Hematopoietic multipotent progenitor cell treated with erythropoietin and hydrocortisone succinate and interleukin-3 and kit ligand, for 4 days (in vitro differentiated cells): Measurements from ENCODE around the gene DPPA3.

ENCODE experiments used
- DNase-seq: peaks from one replicate; pipeline ENCODE4 v3.0.0-alpha.2; 2015

The DPPA3 gene

DNA sequence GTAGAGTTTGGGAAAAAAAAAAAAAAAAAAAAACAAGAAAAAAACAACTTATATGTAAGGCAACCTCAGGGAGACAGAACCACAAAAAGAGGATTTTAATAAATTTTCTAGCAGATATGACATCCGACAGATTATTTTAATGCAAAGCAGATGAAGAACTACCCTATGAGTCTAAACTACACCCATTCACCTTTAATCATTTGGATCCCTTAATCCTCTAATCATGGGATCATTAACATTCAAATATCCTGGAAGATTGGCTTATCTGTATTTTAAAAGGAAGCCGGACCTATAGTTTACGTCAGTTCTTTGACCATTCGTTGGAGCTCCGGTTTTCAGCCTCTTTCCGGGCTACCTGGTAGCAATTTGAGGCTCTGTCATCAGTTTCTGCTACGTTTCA lies at the start of gene DPPA3:
Gene DPPA3 (plus strand): TSS at position 301 of the 400 bp plus-strand sequence. CDS start 138 bp downstream, outside the sequence.
- DNase-seq = no peak

DNA sequence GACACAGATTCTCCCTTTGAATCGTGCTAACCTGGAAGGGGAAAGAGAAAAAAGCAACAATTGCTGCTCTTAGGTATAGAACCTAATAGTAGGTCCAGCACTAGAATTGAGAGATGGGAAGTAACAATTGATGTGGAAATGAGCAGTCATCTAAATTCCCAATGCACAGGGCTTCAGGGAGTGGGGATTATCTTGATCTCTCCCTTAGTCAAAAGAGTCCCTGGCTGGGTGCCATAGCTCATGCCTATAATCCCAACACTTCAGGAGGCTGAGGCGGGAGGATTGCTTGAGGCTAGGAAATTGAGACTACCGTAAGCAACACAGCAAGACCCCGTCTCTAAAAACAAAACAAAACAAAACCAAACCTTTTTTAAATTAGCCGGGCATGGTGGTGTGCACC lies 49.5 kb upstream of the DPPA3 start:
- DNase-seq = no peak

DNA sequence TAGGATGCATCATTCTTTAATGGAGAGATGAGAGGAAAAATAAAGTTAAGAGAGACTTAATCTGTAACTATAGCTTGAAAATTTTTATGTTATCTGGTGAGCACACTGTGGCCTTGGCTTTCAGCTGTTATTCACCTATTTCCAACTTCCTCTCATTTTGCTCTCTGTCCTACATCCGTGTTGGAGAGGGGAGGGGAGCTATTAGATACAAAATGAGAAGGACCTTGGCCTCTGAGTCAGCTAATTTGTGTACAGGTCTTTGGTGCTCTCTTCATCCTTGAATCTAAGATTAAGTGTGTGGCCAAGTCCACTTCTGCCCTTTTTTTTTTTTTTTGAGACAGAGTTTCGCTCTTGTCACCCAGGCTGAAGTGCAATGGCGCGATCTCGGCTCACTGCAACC lies 44.6 kb upstream of the DPPA3 start:
- no peak for DNase-seq

DNA sequence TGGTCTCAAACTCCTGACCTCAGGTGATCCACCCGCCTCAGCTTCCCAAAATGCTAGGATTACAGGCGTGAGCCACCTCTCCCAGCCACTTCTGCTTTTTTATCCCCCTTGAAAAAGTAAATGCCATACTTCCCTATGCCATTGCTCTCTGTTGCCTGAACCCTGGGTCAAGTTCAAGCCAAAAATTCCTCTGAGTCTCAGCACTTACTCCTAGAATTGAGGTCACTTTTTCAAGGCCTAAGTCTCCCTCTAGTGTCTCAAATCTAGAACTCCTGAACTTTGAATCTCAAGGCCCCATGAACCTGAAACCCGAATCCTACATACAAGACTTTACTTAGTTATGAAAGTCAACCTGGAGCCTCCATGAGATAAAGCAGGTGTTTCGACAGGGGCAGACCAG lies 44.1 kb upstream of the DPPA3 start:
- peak; percentile 69 for DNase-seq

DNA sequence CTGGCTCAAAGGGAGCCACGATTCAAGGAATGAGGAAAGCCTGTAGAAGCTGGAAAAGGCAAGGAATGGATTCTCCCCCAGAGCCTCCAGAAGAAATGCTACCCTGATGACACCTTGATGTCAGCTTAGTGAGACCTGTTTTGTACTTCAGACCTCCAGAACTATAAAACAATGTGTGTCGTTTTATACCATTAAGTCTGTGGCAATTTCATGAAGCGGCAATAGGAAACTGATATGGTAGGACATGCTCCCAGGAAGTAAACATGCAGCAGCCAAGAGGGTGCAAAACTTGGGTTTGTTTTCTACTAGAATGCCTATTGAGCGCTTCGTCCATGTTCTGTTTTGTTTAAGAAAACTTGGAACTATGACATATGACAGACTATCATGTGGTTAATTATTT lies 43.1 kb upstream of the DPPA3 start:
- DNase-seq = no peak

DNA sequence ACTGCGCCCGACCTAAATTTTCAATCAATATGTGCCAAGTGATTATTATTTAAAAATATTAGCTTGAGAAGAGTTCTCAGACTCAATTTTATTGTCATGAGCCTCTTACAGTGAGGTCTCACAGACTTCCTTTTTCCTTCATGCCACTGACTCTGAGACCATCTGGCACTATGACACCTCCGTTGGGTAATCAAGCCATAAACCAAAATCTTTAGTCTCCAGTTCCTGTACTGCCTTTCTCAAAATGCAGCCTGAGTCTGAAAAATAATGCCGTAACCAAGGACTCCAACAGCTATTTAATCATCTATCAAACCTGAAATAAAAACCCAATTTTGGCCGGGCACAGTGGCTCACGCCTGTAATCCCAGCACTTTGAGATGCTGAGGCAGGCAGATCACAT lies 35.8 kb upstream of the DPPA3 start:
- DNase-seq = peak; percentile 83

DNA sequence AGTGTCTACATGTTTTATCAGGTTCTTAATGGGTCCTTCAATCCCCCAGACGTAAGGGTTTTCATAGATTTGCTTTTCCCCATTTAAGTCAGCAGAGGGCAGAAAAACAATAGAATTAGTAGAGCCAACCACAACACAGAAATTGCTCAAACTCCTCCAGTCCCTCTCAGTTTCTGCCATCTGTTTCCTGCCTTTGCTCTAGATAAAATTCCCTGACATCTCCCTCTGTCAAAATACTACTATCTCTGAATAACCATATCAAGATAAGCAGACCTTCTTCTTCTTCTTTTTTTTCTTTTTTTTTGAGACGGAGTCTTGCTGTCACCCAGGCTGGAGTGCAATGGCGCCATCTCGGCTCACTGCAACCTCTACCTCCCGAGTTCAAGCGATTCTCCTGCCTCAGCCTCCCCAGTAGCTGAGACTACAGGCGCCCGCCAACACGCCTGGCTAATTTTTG lies 33.8 kb upstream of the DPPA3 start:
- peak; percentile 98 for DNase-seq

DNA sequence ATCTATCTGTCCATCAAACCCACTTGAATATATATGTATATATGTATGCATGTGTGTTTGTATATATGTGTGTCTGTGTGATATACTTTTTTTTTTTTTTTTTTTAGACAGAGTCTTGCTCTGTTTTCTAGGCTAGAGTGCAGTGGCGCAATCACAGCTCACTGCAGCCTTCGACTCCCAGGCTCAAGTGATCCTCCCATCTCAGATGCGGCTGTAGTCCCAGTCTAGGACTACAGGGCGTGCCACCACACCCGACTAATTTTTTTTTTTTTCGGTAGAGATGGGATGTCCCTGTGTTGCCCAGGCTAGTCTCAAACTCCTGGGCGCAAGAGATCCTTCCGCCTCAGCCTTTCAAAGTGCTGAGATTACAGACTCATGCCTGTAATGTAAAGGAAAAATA lies 32.5 kb upstream of the DPPA3 start:
- peak; percentile 63 for DNase-seq

DNA sequence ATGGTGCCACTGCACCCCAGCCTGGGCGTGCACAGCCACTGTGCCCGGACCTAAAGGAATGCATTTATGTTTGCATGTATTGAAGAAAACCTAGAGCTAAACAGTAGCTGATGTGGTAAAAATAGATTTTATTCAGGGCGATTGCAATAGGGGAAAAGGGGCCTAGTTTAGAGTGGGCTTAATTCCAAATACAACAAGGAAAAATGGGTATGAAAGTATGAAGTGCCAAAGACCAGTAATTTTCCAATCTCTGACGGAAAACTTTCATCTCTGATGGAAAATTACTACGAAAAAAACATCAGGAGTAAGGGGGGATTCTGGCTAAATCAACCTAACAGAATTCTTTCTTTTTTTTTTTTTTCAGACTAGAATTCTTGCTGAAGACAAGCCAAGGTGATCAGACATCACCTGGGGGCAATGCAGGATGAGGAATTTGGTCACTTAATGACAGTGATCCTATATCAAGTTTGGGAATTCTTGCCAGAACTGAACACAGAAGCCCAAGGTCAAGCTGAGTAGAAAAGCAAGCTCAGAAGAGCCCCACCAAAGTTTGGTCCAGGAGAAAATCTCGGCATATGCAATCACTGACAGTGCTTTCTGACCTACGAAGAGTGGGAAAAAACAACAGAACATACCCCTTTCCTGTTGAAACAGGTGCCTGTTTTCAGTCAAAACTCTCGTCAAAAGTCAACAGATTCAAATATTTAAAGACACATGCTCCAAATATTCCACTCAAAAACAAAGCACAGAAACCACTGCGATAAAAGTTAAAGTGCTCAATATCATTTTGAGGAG lies 31.8 kb upstream of the DPPA3 start:
- DNase-seq = no peak

DNA sequence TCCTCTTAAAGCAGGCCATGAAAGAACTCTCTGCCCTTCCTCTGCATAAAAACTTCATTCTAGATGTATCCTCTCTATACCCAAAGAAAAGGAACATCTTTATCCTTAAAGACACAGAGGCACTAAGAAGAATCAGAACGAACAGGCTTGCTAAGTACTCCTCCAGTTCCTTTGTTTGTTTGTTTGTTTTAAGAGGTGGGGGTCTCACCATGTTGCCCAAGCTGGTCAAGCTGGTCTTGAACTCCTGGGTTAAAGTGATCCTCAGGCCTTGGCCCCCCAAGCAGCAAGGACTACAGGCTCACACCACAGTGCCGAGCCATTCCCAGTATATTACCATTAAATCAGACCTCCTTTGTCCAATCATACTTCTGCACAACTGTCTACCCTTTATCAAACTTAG lies 29.7 kb upstream of the DPPA3 start:
- DNase-seq = peak; percentile 21

DNA sequence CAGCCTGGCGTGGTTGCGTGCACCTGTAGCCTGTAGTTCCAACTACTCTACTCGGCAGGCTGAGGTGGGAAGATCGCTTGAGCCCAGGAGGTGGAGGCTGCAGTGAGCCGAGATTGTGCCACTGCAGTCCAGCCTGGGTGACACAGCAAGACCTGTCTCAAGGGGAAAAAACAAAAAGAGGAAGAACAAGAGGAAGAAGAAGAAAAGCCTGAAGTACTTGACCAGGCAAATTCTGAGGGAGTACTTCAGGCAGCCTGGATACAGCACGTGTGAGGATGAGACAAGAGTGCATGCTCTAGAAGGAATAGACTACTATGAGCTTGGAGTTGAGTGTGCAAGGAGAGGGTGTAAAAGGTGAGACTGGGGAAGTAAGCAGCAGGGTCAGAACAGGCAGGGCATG lies 17.4 kb upstream of the DPPA3 start:
- DNase-seq = peak; percentile 53

DNA sequence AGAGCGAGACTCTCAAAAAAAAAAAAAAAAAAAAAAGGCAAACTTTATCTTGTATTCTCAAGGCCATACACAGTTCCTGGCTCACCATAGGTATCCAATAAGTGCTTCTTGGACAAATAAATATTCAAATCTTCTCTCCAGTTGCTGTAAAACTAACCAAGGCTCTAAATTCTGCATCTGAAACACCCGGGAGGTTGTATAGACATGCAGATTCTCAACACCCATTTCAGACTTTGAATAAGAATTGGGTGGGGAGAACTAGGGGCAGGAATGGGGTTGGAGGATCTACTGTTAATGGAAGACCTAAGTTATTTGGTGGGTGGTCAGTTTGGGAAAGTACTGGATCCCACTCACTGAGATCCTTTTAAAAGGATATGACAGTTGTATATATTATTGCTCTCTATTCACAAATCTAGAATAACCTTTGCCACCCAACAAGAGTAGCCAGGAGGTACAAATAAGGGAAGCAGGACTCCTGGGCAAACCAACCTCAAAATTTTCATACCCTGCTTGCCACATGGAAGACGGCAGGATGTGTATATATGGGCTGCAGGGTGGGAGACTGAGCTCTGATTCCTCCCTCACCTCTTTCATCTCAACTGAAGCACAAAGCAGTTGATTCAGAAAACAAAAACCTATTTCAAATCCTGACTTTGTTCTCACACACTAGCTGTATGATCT lies 16.5 kb upstream of the DPPA3 start:
- DNase-seq = no peak

DNA sequence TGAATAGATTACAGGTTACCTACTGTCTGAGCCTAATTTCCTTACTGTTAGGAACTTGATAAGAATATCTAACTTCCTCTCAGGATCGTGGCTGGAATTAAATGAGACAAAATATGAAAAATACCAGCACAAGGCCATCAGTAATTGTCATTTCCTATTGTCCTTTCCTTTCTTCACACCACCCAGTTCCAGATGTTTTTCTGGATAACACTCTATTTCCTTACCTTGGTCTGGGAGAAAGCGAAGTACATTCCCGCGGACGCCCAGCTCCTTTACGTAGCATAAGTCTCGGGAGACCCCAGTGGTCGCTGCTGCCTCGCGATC lies 16.0 kb upstream of the DPPA3 start:
- peak; percentile 55 for DNase-seq

DNA sequence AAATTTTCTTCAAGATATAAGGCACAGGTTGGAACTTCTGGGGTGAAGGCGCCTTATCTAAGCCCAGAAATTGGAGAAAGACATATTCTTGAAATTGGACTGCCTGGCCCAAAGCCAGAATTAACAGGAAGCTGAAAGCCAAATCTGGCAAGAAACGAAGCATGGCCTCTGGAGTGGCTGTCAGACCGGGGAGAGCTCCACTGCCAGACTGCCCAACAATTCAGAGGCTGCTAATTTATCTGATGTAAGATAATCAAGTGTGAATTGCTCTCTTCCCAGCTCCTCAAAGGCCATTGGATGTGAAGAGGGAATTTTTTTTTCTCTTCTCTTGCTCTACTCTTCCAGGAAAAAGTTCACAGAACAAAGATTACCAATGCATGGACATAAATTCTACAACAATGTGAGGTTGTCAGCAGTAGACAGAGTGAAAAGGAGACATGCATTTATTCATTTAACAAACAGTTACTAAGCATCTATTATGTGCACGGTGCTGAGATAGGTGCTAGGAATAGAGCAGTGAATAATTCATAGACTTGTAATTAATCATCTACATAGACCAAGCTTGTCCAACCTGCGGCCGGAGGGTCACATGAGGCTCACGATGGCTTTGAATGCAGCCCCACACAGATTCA lies 15.6 kb upstream of the DPPA3 start, which contains the start of gene GDF3:
Gene GDF3 (minus strand): TSS at position 210 of the 632 bp plus-strand sequence. CDS start 47 bp downstream, at position 163.
- peak; percentile 83 for DNase-seq

DNA sequence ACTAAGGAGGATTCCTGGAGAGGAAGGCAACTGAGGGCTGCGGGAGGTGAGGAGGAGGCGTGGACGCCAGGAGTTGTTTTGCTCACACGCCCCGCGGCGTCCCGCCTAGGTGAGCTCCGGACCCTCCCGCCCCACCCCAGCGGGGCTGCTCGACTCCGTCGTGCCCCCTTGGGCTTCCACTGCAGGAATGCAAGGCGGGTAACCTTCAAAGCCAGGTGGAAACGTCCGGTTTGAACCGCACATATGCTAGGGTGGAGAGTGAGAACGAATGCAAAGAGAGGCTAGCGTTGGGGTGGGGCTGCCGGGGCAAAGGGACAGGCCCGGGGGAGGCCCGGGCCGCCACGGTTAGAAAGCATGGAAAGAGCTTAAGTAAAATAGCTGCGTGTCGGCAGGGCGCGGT lies 5.4 kb upstream of the DPPA3 start:
- DNase-seq = no peak

DNA sequence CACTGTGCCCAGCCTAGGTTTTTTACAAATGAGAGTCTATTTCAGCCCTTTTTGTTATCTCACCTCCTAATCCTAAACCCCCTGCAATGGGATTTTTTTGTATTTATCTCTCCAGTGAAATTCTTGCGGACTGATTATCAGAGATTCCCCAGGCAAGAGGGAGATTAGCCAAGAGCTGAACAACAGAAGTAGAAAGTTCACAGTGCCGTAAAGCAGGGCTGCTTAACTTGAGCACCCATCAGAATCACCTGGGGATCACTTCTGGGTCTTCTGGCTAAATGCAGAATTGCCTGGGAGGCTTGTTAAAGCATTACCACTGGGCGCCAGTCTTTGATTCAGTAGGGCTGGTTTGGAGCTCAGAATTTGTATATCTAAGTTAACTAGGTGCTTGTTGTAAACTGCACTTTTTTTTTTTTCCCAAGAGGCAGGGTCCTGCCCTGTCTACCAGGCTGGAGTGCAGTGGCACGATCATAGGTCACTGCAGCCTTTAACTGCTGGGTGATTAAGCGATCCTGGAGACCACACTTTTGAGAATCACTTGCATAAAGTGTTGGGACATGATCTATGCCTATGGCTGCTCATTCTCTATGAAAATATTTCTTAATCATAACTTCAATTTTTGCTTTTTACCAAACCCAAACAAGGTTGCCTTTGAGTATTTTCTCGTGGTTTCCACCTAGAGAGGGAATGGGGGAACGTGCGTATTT lies 1.1 kb upstream of the DPPA3 start:
- peak; percentile 65 for DNase-seq

DNA sequence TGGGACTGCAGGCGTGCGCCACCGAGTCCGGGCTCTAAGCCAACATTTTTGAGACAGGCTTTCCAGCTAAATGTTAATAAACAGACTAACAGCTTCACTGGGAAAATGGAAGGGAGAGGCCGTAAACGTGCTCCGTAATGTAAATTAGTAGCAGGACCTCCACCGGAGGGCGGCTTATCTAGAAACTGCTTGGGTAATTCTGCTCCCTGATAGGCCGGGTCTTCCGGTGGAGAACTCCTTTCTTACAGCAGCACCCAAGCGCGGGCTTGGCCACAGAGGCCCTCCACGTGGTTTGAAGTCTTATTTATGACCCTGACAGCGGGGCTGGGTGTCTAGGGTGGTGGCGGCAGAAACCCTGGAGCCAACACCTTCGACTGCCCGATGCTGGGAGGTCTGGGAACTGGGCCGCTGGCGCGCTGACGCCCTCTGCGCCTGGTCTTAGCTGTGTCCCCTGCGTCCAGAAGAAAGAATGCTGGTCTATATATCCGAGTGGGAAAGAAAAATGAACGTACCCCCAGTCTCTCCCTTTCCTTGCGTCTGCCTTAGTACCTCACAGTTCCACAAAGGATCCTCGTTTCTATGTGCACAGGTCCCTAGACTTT lies 1.7 kb downstream of the DPPA3 start:
- no peak for DNase-seq

DNA sequence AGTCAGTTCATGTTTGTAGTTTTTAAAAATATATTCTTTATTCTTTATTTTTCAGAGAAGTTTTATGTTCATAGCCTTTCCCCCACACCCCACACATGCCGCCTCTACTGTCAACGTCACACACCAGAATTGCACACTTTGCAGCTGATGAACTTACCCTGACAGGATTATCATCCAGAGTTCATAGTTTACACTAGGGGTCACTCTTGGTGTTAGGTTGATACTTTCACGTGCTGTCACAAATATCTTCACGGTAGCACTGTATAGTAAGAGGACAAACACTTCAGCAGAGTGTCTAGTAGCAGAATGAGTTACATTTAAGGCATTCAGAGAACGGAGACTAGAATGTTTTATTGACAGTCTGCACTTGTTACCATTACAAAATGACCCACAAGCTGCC lies 5.1 kb downstream of the DPPA3 start:
- peak; percentile 85 for DNase-seq

DNA sequence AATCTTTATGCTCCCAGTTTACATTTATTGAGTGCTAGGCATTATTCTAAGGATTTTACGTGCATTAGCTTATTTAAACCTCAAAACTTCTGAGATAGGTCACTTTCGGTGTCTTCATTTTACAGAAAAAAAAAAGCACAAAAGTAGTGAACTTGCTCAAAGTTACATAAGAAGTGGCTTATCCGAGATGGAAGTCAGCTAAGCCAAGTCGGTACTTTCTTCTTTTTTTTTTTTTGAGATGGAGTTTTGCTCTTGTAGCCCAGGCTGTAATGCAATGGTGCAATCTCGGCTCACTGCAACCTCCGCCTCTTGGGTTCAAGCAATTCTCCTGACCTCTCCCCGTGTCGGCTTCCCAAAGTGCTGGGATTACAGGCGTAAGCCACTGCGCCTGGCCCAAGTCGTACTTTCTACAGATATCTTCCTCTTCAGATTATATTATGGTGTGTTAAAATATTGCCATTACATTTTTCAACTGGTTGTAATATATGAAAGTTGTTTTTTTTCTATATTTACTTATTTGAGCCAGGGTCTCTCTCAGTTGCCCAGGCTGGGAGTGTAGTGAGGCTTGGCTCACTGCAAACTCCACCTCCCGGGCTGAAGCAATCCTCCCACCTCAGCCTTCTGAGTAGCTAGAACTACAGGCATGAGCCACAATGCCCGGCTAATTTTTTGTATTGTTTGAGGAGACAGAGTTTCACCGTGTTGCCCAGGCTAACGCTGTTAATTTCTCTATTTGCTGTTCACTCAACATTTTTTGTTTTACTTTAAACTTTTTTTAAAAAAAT lies 8.9 kb downstream of the DPPA3 start:
- DNase-seq = peak; percentile 18

DNA sequence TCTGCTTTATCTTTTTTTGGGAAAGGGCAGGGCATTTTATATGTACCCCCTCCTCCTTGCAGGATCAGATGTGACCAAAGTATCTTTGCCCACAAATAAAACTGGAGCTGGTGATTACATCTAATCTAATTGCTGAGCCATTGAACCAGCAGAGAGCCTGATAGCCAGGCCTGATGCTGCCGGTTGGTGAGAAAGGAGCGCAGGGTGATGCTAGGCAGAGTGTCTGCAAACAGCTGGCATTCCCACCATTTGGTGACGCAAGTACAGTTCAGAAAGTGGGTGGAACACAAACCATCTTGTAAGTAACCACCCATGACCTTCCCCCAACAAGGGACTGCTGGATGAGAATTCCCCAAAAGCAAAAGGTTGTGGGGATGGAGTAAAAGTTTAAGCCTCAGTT lies 12.7 kb downstream of the DPPA3 start:
- DNase-seq = peak; percentile 21

DNA sequence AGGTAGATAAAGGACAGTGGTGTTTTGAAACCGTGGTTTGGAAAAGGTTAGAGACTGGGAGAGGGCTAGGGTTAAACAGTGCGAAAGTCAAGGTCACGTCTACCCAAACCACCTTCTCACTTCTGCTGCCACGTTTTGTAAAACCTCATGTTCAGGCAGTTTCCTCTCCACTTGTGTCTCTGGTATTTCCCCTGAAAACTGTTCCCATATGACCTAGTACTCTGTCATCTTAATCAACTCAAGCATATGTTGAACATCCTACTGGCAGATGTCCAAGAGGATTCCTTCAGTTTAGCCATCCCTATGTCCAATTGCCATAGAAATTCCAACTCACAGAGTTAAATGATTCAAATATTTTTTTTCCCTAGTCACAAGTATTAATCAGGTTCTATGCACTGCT lies 18.5 kb downstream of the DPPA3 start:
- no peak for DNase-seq

DNA sequence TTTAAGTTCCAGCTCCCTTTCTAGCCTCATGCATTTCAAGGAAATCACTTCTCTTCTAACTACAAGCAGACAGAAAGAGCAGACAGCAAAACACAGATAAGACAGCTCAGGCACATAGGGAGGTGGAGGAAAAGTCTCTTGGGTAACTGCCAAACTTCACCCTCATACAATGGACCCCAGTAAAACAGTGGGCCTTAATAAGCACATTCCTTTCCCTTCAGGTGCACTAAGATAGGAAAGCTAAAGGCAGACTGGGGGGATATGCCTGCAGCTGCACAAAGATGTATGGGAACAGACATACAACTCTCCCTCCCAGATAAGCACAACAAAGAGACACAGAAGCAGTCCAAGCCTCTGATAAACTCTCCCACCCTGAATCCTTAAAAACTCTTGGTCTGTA lies 19.8 kb downstream of the DPPA3 start:
- peak; percentile 34 for DNase-seq
